NCI-H187 (cell line): ENCODE results near the gene MECP2.

ENCODE experiments used
- DNase-seq, 2 experiments: peaks; one replicate each; lab custom pipeline; 2025; lab: John Stamatoyannopoulos, UW

MECP2 gene

DNA sequence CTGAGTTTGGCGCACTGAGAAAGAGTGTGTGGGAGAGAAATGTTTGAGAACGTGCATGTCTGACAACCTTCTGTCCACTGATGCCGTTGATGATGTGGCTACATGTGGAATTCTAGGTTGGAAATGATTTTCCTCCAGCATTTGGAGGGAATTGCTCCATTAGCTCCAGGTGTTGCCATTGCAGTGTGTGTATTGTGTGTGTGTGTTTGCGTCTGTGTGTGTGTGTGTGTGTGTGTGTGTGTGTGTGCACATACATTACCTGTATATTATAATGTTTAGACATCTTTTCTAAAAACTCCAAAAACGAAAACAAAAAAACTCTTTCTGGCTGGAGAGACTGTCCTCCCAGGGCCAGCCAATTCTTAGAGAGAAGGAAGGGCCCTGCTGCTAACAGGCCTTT, 18.2 kb upstream of the MECP2 start:
- DNase-seq: no peak

DNA sequence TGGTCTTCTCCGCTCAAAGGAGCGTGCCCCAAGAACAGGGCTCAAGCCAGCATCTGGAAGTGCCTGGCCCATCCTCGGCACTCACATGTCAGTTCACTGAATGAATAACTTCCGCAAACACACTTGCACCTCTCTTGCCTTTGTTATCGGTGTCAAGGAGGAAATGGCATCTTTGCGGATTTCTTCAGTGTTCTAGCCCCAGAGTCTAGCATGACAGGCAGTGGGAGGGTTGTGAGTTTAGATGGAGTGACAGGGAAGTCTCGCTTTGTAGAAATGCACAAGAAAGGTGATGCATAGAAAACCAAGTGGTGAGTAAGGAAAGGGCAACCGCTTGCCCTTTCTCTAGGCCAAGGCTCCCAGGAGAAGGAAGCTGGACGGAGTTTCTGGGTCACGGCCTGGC, 17.6 kb upstream of the MECP2 start:
- no peak for DNase-seq

DNA sequence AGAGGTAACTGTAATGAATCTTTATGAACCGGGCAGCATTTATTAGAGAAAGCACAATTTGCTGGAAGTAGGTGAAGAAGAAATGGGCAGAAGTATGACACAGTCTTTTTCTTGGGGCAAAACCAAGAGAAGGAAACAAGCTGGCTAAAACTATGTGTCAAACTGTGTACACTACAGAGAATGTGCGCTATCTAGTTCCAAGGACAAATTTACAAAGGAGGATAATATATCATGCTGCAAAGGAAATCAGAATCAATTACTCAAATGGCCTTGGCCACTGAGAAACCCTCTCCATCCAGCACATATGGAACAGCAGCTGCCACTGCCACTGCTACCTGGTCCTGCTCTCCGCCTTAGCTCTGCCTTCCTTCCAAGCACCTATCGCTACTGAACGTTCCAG, 17.1 kb upstream of the MECP2 start:
- DNase-seq: no peak

DNA sequence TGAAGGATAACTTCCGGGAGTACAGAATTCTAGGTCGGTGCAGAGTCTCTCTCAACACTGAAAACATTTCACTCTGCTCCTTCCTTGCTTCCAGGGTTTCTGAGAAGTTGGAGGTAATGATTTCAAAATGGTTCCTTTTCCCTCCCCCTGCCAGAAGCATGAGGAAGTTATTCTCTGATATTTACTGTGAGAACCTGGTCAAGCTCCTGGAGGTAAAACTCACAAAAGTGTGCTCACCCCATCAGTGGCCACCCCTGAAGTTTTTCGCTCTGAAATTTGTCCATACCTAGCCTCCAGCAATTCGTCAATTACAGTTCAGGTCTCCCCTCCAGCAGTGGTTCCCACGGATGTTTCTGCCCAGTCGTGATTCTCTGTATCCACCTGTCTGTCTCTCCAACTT, 16.2 kb upstream of the MECP2 start:
- no peak for DNase-seq

DNA sequence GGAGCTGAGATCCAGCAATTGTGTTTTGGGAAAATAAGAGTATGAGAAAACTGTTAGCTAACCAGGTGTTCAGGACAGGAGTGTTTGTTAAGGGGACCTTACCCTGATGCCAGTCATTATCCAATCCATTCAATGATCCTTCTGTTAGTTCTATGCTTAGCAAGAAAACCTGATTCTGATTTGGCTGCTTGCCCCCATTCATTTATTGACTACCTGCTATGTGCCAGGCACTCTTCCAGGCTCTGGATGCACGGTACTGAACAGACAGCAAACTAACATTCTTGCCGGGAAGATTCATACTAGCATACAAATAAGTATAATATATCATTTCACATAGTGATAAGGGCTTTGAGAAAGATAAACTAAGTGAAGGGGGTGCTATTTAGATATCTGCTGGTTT, 1.0 kb upstream of the MECP2 start:
- DNase-seq: no peak

DNA sequence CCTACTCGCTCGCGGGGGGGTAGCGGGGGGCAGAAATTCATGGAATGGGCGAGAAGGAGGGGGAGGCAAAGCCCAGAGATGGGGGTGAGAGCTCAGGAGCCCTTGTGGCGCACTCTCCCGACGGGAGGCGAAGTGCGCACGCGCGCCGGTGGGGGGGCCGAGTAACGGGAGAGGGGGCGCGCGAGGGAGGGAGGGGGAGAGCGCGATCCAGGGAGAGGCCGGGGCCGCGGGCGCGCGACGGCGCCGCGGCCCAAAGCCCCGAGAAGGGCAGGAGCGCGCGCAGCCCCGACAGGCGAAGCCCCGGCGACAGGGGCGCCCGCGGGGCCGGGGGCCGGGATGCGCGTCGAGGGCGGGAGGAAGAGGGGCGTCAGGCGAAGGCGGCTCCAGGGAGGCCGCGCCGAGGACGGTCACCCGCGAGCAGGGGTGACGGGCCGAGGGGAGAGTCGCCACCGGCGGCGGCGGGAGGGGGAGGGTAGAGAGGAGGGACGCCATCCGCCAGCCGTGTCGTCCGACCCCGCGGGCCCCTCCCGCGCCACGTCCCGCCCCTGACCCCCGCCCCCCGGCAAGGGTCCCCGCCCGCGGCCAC, 421 bp downstream of the MECP2 start:
- peak; percentile 54 to 77 for DNase-seq

DNA sequence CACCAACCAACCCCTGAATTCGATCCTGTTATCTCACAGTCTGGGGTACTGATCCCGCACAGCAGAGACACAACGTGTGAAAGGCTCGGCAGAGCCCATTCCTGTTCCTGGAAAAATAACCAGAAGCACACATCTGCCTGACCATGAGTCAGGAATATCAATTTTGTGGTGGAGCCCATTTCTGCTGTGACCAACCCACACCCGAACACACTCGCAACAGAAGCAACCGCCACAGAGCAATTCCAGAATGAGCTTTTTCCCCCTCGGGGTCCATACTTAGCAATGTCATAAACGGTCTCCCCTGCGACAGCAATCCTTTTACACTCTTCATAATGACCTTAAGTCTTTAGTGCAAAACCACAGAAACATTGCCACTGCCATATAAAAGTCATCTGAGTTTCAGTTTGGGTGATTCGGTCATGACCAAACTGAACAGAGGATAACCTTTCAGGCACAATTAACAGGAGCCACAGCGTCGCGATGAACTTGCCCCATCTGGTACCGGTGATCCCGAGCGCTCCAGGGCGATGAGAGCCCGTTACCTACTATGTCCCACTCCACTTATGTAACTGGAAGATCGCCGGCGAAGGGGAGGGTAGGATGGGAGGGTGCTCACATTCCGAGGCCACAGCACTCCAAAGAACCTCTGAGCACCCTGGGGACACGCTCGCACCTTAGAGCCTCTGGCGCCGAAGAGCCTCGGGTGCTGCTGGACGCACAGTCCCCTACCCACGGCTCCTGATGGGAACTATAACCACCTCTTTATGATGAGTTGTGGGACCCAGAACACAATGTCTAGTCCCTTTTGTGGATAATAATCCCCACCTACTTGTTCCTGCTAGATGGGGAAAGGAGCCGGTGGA, 1.1 kb downstream of the MECP2 start:
- no peak for DNase-seq

DNA sequence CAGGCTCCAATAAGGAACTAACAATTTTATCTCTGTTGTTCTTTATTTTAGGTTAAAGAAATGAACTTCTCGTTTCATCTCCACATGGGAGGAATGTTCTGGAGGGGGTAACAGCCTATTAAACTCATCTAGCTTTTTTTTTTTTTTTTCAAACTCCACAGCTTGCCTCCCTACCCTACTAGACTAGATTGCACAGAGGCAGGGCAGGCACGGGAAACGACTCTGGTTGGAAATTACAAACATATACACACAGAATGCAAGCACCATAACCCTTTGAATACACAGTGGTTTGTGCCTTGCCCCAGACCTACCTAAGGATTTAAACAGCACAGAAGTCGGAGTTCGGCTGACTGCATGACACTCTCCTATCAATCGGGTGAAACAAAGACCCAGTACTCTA, 2.7 kb downstream of the MECP2 start:
- no peak for DNase-seq

DNA sequence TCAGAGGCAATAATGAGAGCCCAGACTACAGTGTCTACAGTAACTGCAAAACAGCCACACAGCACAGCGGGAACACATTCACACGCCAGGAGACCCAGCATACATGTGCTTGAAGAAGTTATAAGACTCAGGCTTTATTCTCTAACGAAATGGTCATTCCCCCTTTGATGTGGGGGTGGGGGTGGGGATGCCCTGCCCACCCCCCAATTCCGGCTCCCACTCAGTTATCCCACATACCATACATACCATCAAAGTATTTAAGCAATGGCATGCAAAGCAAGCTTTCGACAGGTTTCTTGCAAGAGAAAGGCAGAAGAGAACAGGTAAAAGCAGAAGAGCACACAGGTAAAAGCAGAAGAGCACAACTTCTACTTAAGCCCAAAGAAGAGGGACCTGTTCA, 3.6 kb downstream of the MECP2 start:
- DNase-seq: no peak

DNA sequence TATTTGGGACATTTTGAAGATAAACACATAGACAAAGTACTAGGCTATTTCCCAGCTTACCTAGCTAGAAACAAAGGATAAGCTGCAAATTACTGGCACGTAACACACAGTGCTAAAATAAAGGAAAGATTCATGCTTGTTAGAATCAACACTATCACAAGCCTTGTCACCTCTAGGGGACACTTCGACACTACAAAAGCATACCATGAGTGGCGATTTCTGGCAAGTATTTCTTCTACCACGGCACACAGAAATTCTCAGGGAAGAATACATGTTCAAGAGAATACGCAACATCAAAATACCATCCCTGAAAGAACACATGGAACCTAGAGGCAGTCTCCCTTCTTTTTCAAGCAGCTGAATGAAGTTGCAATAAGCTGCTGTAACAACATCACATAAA, 5.1 kb downstream of the MECP2 start:
- no peak for DNase-seq

DNA sequence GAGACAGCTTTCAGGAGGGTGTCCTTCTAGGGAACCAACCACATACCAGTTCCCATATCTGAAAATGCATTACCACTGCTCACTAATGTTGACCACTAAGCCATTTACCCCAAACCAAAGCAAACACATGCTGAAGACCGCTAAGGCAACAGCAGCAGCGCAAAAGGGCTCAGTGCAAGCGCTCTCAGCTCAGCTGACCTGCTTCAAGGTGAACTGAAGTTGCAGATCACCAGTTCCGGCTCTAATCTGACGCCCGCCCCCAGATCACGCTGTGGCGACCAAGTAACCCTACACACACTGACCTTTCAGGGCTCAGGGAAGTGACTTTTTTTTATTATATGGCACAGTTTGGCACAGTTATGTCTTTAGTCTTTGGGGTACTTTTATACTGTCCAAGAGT, 5.8 kb downstream of the MECP2 start:
- no peak for DNase-seq

DNA sequence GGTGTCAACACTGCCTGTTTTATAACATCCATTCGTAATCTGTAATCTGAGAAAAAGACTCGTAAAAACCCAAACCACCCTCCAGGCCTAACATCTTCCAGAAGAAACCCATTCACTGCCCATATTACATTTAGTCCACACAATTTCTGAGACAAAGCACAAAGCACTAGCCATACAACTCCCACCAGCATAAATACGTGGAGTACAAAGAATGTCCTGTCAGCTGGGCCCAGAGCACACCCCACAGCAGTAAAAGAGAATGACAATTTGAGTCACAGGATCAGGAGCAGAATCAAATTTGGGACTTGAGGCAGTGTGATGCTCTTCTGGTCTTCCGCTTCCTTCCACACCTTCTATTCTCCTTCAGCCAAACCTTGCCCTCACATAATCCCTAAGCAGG, 6.8 kb downstream of the MECP2 start:
- no peak for DNase-seq

DNA sequence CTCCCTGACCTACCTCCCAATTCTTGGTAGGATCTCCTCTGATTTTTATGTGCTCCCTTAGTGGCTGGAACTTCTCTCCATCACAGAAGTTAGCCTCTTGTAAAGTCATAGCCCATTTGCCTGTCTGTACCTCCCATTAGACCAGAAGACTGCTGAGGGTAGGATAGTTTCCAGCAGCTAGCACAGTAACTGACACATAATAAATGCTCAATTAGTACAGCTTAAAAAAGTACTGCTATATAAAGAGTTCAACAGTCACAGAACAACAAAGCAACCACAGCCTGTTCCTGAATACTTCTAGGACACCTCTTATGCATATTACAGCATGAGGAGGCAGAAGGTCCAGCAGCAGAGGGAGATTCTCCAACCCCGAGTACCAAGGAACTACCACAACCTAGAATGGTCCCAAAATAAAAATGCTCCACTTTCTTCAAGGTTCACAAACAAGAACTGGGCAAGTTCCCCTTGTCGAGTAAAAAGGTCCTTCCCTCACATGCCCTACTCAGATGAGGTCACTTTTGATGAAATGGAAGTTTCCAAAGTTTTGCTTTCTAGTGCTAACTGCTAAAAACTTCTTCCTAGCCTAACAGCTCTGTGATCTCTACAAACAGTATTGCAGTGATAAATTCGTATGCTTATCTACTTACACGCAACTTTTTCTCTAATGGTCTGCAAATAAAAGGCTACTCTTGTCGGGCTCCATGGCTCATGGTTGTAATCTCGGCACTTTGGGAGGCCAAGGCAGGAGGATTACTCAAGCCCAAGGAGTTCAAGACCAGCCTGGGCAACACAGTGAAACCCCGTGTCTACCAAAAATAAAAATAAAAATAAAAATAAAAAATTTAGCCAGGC, 12.8 kb downstream of the MECP2 start:
- no peak for DNase-seq

DNA sequence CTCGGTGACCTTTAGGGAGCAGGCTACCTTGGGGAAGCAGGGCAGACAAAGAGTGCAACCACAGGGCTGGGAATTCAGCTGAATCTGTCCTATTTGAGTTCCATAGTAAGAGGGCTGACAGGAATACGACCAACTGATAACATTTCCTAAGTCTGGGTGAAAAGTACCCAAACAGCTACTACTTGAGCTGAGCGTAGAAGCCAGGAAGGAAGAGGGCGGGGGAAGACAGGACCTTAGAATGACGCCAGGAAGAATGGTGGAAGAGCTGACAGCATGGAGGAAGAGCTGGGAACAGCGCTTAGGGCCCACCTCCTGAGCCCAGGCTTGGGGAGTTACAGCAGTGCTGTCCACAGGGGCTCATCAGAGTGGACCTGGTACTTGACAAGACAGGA, 14.4 kb downstream of the MECP2 start:
- no peak for DNase-seq

DNA sequence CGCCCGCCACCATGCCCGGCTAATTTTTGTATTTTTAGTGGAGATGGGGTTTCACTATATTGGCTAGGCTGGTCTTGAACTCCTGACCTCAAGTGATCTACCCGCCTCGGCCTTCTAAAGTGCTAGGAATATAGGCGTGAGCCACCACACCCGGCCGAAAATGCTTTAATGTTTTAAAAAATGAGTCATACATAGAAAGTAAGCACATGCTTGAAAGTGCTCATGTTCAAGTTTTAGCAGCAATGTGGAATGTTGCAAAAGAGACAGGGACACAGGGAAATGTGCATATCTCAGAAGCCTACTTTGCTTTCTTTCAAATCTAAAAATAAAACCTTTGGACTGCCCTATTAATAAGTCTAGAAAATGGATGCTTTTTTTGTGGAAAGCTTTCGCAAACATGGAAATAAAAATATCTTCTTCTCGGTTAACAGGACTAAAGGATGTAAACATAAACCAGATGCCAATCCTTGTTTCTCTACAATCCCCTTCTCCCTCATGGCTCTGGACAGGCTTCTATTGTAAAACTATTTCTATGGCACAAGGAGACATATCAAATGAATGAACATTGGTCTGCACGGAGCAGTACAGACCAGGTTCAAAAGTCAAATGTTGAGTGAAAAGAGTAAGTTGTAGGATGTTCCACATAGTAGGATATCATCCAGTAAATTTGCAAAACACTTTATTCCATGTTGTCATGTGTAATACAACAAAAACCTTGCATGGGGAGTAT, 15.0 kb downstream of the MECP2 start:
- no peak for DNase-seq

DNA sequence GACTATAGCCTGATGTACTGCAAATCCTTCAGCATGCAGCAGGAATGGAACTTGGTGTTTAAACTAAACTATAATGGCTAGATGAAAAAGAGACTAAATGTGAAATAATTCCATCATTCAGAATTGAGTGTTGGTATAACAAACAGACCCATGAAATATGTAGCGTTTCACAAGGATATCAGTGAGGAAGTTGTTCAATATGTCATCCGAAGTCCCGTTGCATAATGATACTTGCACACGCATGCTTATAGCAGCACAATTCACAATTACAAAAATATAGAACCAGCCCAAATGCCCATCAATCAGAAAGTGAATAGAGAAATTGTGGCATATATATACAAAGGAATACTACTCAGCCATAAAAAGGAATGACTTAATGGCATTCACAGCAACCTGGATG, 20.4 kb downstream of the MECP2 start:
- no peak for DNase-seq

DNA sequence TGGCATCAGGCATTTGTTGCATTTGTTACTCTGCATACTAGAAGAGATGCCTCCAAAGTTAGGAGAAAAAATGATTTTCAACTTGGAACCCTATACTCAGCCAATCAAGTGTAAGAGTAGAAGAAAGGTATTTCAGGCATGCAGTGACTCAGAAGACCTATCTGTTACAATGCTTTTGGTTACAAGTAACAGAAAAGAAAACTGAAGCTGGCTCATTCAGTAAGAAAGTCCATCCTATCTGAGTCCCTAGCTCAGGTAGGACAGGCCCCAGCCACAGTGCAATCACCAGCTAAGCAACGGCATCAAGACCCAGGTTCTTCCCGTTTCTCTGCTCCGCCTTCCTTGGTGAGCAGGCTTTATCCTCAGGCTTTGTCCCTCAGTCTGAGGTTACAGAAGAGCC, 23.3 kb downstream of the MECP2 start:
- no peak for DNase-seq

DNA sequence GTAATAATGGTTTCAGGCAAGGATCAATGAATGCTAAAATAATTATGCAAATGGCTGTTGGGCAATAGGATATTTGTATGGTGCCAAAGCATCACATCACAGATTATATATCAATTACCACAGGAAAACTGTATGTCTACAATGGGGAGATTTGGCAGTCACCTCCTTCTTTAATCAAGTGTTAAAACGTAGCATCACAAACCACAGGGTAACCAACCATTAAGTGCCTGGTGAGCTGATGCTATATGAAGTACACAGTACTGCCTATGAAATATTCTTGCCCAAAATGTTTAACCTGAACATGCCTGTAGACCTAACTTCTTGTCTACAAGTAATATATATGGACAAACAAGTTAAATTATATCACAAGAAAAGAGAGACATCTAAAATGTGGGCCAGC, 25.3 kb downstream of the MECP2 start:
- no peak for DNase-seq

DNA sequence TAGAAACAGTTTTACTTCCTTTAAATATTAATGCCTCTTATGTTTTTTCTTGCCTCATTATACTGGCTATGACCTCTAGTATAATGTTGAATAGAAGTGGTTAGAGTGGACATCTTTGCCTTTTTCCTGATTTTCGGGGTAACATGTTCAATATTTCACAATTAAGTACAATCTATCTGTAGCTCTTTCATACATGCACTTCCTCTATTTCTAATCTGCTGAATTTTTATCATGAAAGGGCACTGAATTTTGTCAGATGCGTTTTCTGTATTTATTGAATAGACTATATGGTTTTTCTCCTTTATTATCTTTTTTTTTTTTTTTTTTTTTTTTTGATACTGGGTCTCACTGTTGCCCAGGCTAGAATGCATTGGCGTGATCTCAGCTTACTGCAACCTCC, 29.0 kb downstream of the MECP2 start:
- DNase-seq: no peak

DNA sequence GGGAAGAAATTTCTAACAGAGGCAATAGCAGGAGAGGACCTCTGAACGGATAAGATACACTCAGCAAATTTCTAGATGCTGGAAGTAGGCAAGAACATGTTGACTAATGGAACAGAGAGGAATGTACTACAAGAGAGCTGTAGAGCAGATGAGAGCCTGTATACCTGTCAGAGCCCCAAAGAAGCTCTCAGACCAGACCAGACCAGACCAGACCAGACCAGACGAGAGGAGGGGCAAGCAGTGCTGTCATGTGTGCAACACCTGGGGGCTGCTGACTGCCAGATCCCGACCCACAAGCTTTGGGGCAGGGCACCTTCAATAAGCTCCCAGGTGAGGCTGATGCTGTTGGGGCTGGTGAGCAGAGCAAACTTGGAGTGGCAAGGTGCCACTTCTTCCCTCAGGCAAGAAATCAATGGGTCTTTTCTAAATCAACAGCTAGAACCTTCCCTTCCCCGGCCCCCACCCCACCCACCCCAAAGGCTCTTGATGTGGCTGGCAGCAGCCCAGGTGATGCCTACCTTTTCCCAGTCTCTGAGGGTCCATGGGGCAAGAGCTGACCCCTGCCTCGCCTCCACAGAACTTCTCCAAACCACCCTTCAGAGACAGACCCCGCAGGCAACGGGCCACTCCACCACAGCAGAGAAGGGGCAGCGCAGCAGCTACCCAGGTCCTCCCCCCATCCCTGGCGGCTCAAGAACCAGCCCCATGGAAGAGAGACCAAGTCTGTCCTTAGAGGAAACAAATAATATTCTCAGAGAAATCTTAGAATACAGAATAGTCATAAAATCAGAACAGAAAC, 32.7 kb downstream of the MECP2 start:
- no peak for DNase-seq

DNA sequence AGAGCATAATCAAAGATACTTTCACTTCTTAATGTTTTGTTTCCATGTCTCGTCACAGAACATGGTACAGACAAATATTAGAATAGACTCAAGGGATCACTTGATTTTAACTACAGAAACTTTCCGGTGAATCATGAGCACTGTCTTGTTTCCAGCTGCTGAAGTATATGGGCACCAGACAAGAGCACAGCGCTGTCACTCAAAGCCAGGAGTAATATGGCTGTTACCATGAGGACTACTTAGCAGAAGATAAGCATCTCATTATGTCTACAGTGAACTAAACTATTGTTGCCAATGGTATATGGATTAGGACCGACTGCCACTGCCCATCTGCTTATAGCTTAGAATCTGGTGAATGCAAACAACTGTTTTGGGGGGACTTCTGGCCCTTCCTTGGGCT, 34.3 kb downstream of the MECP2 start:
- DNase-seq: no peak

DNA sequence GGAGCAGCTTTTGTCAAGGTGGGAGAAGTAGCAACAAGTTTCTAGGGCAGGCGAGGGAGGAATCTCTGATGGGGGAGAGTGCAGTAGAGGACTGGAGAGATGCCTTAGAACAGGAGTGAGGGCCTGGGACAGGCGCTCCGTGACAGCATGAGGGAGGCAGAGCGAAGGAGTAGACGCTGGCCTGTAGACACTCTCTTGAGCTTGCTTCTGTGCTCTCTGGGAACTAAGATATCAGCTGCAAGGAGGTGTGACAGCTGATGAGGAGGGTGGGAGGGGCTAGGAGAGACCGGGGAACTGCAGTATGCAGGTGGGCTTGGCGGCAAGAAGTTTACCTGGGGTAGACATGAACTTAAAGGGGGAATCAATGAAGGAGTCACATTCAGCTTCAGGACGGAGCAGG, 35.7 kb downstream of the MECP2 start:
- no peak for DNase-seq
